NCI-H82 treated with DMSO at 0.1 percent for 48 hours (cell line): Measurements from ENCODE around the gene PRKD2.

Source experiments
- DNase-seq: peaks from one replicate; lab custom pipeline; 2025; ENCODE audit not compliant: unreplicated experiment; lab: John Stamatoyannopoulos, UW

PRKD2 gene

DNA sequence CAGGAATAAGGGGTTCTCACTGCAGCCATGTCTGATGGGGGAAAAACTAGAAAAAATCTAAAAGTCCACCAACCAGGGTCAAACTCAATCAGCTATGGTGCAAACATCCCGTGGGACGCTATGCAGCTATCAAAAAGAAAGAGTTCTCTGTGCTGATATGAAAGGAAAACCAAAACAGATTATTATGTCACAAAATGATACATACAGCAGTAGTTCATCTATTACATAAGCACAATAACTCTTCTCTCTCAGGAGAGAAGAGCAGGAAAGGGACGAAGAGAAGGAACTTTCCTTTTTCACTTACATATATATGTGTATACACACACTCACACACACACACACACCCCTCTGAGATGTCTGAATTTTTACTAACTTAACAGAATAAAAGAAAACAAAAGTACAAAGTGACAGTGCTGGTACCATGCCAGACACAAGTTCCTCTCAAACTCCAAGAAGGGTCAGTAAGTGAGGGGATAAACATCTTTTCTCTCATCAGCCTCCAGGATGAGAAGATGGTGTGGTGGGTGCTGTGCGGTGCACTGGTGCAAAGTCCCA is 26.1 kb upstream of the PRKD2 start:
- DNase-seq: no peak

GRCh38 chr19:46741447-46741846 is 24.5 kb upstream of the PRKD2 start:
- DNase-seq: no peak

- no peak for DNase-seq
Observed at GRCh38 chr19:46739290-46739771, 22.4 kb upstream of the PRKD2 start.

DNA sequence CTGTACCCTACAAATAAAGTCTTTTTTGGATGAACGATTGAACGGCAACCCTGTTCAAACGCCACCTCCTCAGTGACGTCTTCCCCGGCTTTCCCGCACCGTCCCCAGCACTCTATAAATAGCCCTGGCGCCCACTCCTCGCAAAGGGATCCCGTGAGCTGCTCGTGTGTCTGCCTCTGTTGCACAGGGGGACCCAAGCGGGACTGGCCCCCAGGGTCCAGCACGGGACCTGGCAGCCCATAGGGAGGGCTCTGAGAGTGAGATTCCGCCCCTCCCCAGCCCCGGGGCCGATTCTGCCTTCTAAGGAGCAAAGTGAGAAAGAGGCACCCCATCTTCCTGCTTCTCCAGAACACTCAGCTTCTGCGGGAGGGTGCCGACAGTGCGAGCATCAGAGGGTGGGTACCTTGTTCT is 20.9 kb upstream of the PRKD2 start:
- DNase-seq: no peak

DNA sequence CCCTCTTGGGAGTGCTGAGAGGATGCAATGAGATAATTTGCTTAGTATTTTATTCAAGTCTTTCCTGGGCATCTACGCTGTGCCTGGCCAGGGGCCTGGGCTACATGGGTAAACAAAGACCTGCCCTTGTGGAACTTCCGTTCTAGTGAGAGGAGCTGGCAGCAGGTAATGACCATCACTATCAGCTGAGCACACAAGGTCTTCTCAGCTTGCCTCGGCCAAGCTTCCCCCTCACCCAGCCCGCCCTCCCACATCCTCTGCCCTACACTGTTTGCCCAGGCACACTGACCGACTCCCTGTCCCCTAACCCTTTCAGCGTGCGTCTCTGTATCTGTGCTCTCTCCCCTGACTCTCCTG is 20.4 kb upstream of the PRKD2 start:
- no peak for DNase-seq

- no peak for DNase-seq
Observed at GRCh38 chr19:46736531-46737297, 19.8 kb upstream of the PRKD2 start.

DNA sequence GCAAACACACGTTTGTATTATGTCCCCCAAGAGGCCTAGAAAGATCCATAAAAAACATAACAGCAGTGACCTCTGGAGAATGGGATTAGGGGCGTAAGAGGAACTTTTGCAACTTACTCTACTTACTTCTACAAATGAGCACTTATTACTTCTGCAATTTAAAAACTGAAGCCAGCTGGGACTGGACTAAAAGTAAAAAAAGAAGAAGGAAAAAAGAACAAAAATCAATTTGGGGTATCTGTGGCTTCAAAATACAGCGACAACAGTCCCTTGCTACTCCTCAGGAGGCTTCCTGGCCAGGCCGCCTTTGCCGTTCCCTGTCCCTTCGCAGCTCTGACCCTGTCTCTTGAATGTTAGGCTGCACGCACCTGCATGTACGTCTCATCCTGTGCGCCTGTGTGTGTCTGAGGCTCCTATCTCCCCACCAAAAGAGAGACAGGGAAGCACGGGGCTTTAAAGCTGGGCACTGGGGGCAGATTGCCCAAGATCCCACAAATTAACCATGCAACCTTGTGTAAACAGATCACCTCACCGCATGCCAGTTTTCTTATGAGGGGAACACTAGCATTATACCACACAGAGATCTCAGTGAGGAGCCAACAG is 16.9 kb upstream of the PRKD2 start:
- no peak for DNase-seq

- DNase-seq: no peak
Observed at GRCh38 chr19:46732966-46733689, 16.2 kb upstream of the PRKD2 start.

GRCh38 chr19:46732172-46732938 is 15.4 kb upstream of the PRKD2 start:
- DNase-seq: no peak

DNA sequence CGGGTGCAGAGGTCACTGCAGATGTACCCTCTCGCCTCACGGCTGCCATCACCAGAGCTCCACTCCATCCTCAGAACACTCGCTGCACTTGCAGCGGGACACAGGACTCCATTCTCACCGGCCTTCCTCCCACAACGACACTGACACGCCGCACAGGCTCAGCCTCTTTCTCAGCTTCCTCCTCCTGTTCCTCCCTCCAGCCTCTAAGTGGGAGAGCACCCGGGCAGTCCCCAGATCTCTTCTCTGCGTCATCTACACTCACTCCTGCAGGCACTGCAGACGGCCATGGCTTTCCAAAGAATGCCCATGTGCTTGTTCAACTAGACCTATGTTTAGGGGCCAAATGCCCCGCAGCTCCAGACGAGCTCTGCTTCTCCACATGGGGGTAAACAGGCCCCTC is 14.7 kb upstream of the PRKD2 start:
- no peak for DNase-seq

- no peak for DNase-seq
Observed at GRCh38 chr19:46731007-46731501, 14.1 kb upstream of the PRKD2 start.

- DNase-seq: no peak
Observed at GRCh38 chr19:46730595-46730994, 13.7 kb upstream of the PRKD2 start.

DNA sequence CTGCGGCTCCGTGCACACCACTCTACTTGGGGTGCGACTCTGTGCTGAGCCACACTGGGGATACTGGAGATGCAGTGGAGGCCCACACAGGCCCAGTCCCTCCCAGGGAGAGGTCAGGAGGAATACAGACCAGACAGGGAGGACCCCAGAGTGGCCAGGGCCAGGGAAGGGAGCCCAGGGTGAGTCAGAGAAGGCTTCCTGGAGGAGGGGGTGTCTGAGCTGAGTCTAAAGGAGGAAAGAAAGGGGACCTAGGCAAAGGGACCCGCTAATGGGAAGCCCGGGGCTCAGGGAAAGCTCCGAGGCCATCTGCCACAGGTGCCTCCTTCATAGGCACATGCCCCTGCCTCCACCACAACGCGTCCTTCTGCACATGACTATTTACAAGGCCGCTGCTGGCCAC is 13.3 kb upstream of the PRKD2 start:
- DNase-seq: no peak

- no peak for DNase-seq
Observed at GRCh38 chr19:46729696-46730095, 12.8 kb upstream of the PRKD2 start.

DNA sequence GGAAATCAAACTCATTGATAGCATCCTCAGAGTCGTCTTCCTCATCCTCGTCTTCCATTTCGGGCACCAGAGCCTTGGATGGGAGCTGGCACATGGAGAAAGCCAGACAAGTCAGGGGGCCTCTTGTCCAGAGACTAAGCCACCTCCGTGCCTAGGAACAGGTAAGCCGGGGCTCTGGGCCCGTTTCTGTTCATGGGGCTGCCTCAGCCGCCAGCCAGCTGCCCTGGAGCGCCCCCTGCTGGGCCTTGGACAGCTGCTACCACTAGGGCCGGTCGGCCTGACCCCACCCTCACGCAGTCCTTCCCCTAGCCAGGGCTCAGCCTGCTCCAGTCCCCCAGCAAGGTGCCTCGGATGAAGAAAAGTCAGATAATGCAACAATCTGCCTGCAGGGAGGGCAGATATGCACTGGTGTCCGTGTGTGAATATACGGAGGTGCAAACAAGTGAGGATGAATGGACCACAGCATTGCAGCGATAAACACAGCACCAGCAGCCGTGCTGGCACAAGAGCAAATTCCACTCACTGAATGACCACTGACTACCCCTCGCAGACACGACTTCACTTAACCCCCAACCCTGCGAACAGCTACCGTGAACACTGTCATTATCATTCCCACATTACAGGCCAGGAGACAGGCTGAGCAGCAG is 11.9 kb upstream of the PRKD2 start:
- DNase-seq: peak; percentile 33

GRCh38 chr19:46728208-46728607 is 11.3 kb upstream of the PRKD2 start:
- no peak for DNase-seq

- DNase-seq: no peak
Observed at GRCh38 chr19:46727757-46728156, 10.8 kb upstream of the PRKD2 start.

DNA sequence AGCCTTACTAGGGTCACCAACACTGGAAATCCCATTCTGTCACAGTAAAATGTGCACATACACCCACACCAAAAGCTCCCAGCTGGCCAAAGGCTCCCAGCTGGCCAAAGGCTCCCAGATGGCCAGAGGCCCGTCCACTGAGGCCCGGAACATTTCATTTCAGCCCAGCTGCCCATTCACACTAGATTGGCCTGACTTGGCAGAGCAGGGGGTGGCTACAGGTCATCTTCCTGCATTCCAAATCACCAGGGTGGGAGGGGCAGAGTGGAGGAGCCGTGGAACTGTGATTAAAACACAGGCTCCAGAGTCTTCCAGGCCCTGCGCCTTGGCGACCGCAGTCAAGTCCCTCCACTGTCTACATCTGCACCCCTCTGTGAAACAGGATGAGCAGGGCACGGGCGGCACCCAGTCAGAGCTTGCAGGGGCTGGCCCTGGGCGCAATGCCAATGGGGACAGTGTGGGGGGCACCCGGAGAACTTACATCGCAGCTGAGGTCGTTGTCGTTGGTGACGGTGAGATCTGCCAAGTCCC is 10.1 kb upstream of the PRKD2 start:
- DNase-seq: no peak

DNA sequence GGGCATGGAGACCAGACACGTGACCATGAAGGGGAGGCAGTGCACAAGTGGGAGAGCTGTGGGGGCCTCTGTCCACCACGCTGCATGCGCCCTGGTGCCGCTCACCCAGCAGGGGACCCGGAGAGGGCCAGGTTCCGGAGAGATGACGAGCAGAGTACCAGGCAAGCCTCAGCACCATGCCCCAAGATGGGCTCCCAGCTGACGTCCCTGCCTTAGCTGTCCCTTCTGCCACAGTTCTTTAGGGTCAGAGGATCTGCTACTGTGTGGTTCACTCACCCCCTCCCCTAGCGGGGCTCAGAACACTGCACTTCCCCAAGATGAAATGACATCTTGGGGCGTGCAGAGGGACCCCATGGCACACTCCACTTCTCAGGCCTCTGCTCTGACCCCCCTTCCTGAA is 9.6 kb upstream of the PRKD2 start:
- DNase-seq: no peak

- no peak for DNase-seq
Observed at GRCh38 chr19:46725859-46726393, 9.0 kb upstream of the PRKD2 start.
